Measurements from ENCODE around the gene CNIH3.

CNIH3 gene

DNA sequence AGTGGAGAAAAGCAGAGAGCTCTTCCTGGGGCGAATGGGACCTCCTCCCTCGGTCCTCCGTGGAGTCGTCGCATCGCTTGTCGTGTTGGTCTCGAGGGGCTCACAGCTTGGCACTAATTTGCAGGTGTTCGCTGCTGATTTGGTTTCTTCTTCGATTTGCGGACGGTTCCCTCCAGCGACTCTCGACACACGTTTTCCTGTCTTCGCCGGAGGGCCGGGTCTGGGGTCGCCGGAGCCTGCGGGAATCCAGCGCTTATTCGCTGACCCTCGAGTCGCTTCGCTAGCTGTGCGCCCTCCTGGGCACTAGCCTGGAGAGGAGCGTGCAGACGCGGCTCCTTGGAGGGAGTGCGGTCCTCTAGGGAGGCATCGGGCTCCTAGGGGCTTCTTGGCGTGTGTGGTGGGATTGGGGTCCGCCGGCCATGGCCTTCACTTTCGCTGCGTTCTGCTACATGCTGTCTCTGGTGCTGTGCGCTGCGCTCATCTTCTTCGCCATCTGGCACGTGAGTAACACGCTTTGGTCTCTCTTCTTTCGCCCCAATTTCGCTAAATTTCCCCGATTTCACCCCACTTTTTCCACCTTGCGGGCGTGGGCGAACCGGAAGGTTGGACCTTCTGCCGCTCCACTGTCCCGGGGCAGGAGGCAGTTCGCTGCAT, 766 bp downstream of the CNIH3 start:
- DNase-seq (ENCODE audit: low read depth), result no peak

- DNase-seq (ENCODE audit: low read depth), result no peak
Measured at GRCh38 chr1:224617410-224618355, 1.6 kb downstream of the CNIH3 start.

DNA sequence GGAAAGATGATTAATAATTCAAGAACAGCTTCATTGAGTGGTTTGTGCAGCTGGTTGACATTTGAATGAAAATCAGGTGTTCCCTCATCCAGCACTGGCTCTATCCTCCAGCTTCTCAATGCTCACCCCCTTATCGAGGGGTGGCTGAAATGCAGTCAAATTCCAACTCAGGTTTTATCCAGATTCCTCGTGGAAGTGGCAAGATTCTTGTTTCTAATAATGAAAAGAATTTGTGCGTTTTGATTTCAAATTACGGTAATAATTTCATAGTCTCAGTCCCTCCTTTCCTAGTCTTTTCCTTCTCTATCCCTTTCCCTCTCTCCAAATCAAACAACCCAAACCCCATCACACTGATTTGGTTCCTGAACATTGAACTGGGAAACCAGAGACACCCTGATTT, 3.1 kb downstream of the CNIH3 start:
- no peak for DNase-seq (ENCODE audit: low read depth)

- DNase-seq (ENCODE audit: low read depth), result no peak
Measured at GRCh38 chr1:224620105-224620504, 4.0 kb downstream of the CNIH3 start.

GRCh38 chr1:224621813-224622682, 5.9 kb downstream of the CNIH3 start:
- no peak for DNase-seq (ENCODE audit: low read depth)

DNA sequence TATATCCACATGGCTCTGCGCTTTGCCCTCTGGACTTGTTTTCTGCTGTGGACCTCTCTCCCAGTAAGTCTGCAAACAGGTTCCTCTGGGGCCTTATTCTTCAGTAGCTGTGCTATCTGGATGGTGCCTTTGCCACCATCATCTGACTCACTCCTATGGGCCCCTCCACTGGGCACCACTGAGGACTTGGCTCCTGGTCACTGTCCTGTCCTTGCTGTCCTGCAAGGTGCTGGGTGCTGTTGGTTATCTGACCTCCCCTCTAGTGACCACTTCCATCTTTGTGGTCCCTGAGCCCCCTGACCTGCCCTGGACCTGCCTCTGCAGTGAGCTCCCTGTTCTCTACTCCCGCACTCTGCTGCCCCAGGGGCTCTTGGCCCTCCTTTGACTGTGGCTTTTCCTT, 6.7 kb downstream of the CNIH3 start:
- DNase-seq (ENCODE audit: low read depth), result no peak

GRCh38 chr1:224623310-224623714, 7.2 kb downstream of the CNIH3 start:
- no peak for DNase-seq (ENCODE audit: low read depth)

- DNase-seq (ENCODE audit: low read depth), result peak; percentile 32
Measured at GRCh38 chr1:224623743-224624333, 7.7 kb downstream of the CNIH3 start.

- no peak for DNase-seq (ENCODE audit: low read depth)
Measured at GRCh38 chr1:224624432-224624831, 8.3 kb downstream of the CNIH3 start.

DNA sequence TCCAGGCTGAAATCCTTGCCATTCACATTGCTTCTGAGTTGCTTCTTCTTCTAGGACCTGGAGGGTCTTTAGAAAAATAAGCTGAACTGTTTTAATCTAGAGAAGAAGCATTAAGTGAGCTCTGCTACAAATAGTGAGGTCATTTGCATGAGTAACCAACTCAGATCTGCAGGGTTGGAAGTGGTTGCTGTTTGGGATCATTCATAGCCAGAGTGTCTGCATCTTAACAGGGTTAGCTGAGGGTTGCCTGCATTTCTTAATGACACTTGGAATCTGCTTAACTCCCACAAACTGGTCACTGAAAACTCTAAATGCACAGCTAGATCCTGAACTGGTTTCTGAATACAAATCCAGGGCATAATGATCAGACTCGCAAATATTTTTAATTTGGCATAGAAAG, 9.9 kb downstream of the CNIH3 start:
- no peak for DNase-seq (ENCODE audit: low read depth)

DNA sequence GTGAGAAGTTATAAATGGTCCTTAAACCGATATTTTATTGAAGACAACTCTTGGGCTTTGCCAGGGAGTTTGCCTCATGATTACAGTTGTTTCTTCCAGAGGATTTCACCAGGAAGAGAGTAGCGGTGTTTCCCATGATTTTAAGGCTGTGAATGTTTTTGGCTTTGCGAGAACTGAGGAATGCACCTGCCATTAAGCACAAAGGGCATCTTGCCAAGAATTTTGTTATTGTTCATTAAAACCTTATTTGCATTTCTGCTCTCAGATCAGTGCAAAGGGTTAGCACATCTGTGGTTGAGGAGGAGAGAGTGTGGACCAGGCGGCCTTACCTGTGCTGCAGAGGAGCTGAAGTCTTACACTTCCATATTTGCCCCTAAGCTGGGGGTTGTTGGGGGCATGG, 13.8 kb downstream of the CNIH3 start:
- DNase-seq (ENCODE audit: low read depth), result no peak

DNA sequence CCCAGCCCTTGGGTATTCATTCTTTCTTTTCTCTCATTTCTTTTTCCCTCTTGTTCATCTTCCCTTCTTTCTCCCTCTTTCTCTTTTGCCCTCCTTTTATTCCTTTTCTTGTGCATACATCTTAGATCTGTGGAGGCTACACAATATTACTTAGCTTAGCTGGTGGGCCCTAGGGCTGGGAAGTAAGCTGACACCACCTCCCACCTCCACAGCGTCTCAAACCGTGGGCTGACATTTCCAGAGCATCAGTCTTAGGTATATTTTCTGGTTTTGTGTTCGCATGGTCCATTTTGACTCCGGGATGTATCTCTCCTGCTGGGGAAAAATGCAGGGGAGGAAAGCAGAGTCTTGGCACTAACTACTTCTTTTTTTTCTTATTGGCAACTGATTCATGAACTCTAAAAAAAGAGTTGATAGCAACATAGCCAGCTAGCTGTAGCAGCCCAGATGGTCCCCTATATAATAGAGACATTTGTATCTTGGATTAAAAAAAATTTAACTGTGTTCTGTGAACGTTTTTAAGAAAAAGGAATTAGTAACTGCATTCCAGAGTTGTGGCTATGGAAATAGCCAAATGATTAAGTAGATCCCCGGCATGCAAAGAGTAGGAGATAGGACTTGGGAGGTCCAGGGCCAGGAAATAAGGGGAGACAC, 15.5 kb downstream of the CNIH3 start:
- no peak for DNase-seq (ENCODE audit: low read depth)

GRCh38 chr1:224632381-224632871, 16.3 kb downstream of the CNIH3 start:
- DNase-seq (ENCODE audit: low read depth), result no peak

- DNase-seq (ENCODE audit: low read depth), result no peak
Measured at GRCh38 chr1:224632921-224633321, 16.8 kb downstream of the CNIH3 start.

- DNase-seq (ENCODE audit: low read depth), result no peak
Measured at GRCh38 chr1:224635356-224635755, 19.2 kb downstream of the CNIH3 start.

GRCh38 chr1:224637515-224637914, 21.4 kb downstream of the CNIH3 start:
- peak; percentile 34 for DNase-seq (ENCODE audit: low read depth)

DNA sequence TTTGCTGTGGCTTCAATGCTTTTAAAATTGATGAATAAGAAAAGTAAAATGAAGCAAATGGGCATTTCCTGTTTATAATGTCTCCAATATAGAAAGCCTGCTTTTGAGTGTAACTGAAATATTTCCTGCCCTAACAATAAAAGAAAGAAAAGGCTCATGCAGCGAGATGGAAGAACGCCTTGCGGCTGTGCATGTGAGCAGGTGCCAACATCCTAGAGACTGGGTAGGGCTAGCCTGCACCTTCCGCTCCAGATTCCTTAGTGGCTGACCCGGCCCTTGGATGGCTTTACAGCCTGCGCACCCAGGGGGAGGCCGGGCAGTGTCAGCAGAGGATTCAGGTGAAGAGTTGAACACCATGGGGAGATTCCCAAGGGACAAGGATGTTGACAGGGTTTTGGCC, 21.8 kb downstream of the CNIH3 start:
- no peak for DNase-seq (ENCODE audit: low read depth)

DNA sequence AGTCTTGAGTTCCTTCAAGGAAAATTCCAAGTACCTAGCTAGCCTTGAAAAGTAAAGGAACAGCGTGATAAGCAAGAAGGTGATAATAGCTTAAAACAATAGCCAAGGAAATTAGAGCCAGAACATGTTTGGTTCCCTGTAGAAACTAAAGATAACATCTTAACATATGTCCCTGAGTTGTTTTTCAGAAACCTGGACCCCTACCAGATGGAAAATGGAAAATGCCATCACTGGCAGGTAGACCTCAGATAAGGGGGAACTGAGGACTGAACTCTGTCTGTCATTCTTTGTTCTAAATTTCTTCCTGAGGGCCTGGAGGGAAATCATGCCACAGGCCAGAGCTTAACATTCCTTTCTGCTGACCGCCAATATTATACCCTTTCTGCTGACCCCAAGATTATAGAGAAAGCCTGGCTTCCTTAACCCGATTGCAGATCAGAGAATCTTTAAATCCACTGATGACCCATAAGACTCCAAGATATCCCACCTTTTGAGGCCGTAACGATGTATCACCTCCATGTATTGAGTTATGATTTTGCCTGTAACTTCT, 23.4 kb downstream of the CNIH3 start:
- DNase-seq (ENCODE audit: low read depth), result no peak

DNA sequence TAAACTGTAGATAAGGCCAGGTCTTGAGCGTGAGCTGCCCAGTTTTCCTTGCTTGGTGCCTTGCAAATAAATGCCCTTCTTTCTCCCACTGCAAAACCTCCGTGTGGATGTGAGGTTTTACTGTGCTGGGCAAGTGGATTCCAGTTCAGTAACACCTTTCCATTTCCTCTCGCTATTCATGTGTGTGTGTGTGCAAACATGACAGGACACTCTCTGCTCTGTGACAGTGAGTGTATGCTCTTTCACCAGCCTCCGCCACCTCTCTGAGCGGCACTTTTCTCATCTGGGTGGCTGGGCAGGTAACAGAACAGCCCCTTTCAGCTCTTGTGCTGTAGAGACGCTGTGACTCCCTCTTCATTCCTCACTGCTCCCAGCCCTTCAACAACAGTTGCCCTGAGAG, 23.9 kb downstream of the CNIH3 start:
- DNase-seq (ENCODE audit: low read depth), result no peak

DNA sequence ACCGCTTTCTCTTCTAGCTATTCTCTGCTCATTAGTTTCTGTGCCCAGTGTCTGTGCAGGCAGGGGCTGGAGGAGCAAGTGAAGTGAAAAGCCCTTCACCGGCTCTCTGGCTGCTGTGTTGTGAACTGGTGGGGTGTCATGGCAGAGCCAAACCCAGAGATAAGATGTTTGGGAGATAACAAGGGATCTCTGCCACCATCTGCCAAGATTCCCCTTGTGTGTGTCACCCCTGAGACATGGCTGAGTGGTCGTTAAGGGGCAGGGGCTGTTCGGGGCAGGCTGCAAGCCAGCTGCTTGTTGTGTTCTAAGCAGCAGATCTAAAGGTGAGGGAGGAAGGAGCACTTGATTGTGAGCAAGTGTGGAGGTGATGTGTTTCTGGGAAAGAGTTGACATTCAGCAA, 24.5 kb downstream of the CNIH3 start:
- DNase-seq (ENCODE audit: low read depth), result no peak

DNA sequence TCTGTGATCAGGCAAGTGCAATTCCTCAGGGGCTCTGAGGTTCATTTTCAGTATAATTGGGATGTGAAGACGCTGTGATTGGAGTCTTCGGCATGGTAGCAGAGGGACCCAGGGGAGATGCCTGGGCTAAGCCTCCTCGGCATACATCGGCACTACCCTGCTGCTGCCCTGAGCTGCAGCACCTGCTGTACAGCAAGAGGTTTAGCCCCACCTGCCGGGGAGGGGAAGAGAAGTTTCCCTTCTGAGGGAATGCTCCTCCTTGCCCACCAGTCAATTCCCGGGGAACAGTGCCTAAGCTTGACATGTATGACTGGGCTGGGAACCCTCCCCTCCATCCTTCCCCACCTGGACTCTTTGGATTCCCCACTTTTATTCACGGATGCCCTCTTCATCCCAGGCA, 24.9 kb downstream of the CNIH3 start:
- no peak for DNase-seq (ENCODE audit: low read depth)
